ENCODE results near the gene DDRGK1.
A peak's percentile ranks its signal among the peaks of the same experiment; 100 is the strongest.

DDRGK1 gene

DNA sequence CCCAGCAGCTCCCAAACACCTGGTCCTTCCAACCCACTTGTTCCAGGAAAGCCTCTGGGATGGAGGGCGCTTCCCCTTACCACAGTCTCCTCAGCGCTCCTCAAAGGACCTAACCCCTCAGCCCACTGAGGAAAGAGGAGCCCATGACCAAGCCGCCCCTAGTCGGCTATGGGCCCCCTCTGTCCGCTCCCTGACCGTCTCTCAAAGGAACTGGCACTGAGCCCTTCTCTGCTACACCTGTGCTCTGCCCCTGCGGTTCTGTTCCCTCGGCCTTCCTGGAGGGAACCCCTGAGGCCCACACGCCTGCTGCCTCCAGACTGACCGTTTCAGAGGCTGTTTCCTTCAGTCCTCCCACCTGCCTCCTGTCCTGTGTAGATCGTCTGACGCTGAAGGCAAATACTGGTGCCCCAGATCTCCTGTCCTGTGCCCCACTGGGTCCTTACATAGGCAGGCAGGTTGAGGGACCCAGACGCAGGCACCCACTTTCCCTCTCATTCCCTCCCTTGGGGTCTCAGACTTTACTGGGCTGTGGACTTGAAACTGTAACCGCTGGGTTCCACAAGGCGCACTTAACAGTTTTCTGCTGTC is 36.4 kb upstream of the DDRGK1 start:
- Mint-ChIP-seq H3K27ac (ENCODE audit: low read depth) (no peak overlapping the region), H3K36me3 (ENCODE audit: insufficient read depth) (peaks cover 6% of the 10 kb centered on the region), H3K27me3 (peaks cover 69% of the 10 kb centered on the region), H3K4me1 (peaks cover 12% of the 10 kb centered on the region), H3K9me3 (no peaks in the 10 kb centered on the region), H3K4me3 (peak overlapping the region; percentile 29)
- DNase-seq (ENCODE audit: low spot score in 2 of 2) (no peak), ATAC-seq (replicated peaks; ENCODE audit: extremely low read depth, poor library complexity, severe bottlenecking) (no peak)

DNA sequence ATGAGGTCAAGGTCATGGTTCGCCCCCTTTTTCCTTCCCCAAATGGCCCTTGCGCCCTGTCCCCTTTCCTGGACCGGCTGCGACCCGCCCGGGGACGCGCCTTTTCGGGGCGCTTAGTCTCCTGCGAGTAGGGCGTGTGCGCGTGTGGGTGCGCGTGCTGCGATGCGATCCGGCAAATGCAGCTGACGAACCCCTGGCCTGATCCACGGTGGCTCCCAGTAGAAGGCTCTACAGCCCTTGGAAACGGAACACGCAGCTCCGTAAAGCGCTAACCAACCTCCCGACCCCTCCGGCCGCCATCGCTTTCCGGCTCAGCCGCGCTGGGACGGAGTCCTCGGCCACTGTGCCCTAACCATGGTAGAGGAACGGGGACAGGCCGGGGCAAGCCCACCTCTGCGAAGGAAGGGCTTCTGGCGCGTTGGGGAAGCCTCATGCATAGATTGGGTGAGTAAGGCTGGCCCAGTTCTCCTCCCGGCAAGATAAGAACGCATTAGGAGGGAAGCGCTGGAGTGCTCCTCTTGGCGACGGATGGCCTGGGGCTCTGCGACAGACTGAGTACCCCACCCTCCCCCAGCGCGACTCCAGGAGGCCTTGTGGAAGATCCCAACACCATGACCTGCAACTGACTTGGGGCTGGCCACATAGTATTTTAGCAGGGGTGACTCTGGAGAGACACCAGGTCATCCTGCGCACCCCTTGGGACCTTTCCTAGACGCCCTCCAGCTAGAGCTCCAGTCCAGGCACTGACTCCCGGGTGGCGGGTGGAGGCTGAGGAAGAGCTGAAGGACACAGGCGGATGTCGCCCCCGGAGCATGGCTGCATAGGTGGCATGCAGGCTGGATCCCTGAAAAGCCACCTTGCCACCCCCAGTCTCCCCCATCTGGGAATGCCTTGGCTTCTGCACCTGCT is 35.6 kb upstream of the DDRGK1 start:
- no peak for ATAC-seq (replicated peaks; ENCODE audit: extremely low read depth, poor library complexity, severe bottlenecking)
- Mint-ChIP-seq H3K4me1 (peaks cover 12% of the 10 kb centered on the region), H3K27me3 (peaks cover 76% of the 10 kb centered on the region), H3K9me3 (no peaks in the 10 kb centered on the region), H3K36me3 (ENCODE audit: insufficient read depth) (peaks cover 6% of the 10 kb centered on the region), H3K4me3 (peak overlapping the region; percentile 93), H3K27ac (ENCODE audit: low read depth) (no peak overlapping the region)
- DNase-seq (ENCODE audit: low spot score in 2 of 2): no peak

DNA sequence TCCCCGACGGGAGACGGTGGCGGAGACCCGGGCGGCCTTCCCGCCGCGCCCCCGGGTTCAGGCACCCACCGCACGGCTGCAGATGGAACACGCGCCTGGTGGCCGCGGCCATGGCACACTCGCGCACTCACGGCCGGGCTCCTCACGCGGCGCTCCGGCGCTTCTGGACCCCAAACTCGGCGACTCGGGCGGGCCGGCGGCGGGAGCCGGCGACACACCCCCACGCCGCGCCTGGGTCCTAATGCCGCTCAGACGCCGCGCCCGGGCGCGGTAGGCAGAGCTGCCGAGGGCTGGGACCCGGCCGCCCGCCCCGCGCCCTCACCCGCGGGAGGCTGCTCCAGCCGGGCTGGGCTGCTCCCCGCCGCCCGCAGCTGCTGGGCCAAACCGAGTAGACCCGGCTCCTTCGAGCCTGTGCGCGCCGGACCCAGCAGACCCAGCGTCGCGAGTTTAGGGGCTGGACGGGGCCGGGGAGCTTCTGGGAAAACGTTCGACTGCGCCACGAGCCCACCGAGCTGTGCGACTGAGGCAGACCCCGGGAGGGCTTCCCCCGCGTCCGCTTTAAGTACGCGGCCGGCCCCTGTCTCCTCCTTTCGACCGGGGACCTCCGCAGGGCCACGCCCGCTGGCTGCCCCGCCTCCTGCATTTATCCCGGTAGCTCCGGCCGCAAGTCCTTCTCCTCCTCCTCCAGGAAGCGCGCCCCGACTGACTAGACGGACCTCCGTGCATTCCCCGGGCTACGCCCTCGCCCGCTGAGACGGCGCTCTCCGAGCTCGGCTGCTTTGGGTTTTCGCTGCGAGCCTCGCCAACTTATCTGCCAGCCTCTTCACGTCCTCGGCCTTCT is 34.8 kb upstream of the DDRGK1 start, which contains the start of gene SLC4A11:
TSS of gene SLC4A11 (minus strand) at position 165 of the 841 bp plus-strand sequence. CDS start at position 112, 53 bp downstream.
- ATAC-seq (replicated peaks; ENCODE audit: extremely low read depth, poor library complexity, severe bottlenecking): peak; percentile 58
- Mint-ChIP-seq H3K27me3 (peaks cover 72% of the 10 kb centered on the region), H3K36me3 (ENCODE audit: insufficient read depth) (peaks cover 6% of the 10 kb centered on the region), H3K9me3 (no peaks in the 10 kb centered on the region), H3K27ac (ENCODE audit: low read depth) (no peak within 1 kb of the TSS), H3K4me3 (peak within 1 kb of the TSS; percentile 93), H3K4me1 (peaks cover 12% of the 10 kb centered on the region)
- no peak for DNase-seq (ENCODE audit: low spot score in 2 of 2)

DNA sequence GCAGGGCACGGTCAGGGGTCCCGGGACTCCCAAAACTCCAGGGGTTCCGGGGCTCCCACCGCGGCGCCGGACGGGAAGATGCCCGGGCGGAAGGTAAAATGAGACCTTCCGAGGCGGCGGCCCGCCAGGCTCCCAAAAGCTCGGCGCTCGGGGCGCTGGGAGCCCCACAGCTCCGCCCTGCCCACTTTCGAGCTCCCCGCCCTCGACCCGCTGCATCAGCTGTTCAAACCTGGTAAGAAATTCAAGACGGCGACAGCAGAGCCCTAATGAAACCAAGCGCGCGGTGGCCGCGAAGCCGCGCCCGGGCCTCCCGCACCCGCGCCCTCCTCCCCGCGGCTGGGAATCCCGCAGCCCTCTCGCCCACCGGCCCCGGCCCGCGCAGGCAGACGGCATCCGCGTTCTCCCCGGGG is 34.1 kb upstream of the DDRGK1 start:
- DNase-seq (ENCODE audit: low spot score in 2 of 2) (peak in 1 of 2 donors; percentile 16), ATAC-seq (replicated peaks; ENCODE audit: extremely low read depth, poor library complexity, severe bottlenecking) (peak; percentile 71)
- H3K4me1 Mint-ChIP-seq: peaks cover 12% of the 10 kb centered on the region
- H3K27ac Mint-ChIP-seq (ENCODE audit: low read depth): no peak overlapping the region
- peaks cover 66% of the 10 kb centered on the region for H3K27me3 Mint-ChIP-seq
- H3K9me3 Mint-ChIP-seq: no peaks in the 10 kb centered on the region
- H3K4me3 Mint-ChIP-seq: peak overlapping the region; percentile 71
- peaks cover 6% of the 10 kb centered on the region for H3K36me3 Mint-ChIP-seq (ENCODE audit: insufficient read depth)

DNA sequence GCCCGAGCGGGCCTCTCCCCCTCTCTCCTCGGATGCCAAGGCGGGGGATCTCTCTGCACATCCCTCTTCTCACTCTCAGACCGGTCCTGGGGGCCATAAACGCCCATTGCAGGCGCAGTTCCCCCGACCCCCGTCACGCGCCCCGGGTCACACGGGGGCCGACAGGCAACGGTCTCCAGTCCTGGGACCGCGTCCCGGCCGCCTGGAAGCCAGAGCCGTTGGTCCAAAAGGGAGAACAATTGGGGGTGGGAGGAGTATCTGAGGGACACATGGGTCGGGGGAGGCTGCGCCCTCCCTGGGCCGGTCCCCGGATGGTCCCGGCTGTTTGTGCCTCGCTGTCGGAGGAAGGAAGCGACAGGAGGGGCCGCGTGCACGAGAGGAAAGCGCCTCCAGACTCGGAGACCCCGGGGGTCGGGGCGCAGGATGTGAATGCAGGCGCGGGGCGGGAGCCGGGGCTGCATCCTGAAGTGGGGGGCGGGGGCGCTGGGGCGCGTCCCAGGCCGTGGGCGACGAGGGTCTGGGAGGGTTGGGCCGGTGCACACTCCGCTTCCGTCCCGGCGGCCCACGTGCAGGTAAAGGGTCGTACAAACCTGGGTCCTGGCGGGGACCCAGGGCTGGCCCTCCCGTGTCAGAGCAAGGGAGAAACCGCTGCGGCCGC is 33.6 kb upstream of the DDRGK1 start:
- peak; percentile 15 for ATAC-seq (replicated peaks; ENCODE audit: extremely low read depth, poor library complexity, severe bottlenecking)
- H3K36me3 Mint-ChIP-seq (ENCODE audit: insufficient read depth): peaks cover 6% of the 10 kb centered on the region
- peaks cover 64% of the 10 kb centered on the region for H3K27me3 Mint-ChIP-seq
- H3K9me3 Mint-ChIP-seq: no peaks in the 10 kb centered on the region
- H3K4me3 Mint-ChIP-seq: peak overlapping the region; percentile 71
- no peak for DNase-seq (ENCODE audit: low spot score in 2 of 2)
- no peak overlapping the region for H3K27ac Mint-ChIP-seq (ENCODE audit: low read depth)
- peaks cover 12% of the 10 kb centered on the region for H3K4me1 Mint-ChIP-seq

DNA sequence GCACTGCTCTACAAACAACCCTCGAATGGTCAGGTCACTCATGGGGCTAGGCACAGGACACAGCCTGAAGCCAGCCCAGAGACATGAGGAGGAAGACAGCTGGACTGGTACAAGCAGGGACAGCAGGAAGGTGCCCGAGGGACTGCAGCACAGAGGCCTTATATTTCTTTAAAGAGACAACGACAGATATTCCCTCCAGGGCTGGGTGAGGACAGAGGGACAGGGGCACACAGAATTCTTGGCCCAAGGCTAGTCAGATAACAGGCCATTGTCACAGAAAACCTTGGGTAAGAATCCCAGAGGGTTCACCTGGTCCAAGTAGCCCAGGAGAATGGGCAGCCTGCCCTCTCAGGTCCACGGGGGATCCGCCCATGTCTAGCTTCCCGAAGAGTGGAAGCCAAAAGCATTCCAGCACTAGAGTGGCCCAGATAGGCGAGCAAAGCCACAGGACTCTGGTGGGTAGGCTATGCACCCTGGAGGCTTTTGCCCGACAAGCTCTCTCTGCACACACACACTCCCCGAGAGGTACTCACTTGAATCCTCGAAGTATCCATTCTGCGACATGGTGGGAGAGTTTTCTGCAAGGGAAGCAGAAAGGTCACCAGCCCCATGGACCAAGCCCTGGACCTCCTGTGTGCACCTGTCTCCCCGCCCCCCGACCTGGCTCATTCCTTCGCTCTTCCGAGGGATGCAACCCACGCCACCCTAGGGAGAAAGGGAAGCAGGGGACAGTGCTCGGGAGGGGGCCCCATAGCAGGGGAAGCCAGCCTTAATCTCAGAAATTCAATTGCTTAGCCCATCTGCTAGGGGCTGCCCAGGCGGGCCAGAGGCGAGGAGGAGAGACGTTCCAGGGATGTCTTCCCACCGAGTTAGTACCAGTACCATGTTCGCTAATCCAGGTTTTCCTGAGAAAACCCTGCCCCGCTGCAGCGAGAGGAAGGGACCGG is 32.8 kb upstream of the DDRGK1 start:
- peaks cover 62% of the 10 kb centered on the region for H3K27me3 Mint-ChIP-seq

DNA sequence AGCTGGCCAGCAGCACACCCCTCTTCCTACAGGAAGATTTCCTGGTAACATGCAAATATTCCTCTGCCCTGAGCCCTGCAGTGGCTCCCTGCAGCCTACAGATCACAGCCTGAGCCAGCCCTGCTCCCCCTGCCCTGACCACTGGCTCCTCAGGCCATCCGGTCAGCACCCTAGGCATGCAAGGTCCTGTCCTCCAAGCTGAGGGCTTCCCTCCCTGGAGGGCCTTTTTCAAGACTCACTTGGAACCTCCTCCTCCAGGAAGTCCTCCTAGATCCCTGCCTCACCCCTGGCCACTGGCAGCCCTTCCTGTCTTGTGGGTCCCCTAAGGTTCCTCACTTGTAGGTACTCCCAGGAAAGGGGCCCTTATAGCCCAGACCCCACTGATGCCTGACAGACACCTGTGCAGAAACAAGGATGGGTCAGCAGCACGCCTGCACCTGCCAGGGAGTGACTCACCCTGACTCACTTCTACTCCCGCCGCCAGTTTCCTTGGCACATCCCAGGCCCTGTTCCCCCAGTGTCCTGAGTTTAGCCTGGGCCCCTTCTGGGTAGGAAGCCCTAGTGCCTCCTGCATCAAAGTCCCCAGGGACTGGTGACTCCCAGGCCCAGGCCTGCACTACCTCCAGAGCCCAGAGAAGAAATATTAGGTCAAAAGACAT is 31.3 kb upstream of the DDRGK1 start:
- peaks cover 4% of the 10 kb centered on the region for H3K36me3 Mint-ChIP-seq (ENCODE audit: insufficient read depth)
- no peak overlapping the region for H3K4me3 Mint-ChIP-seq
- no peak overlapping the region for H3K27ac Mint-ChIP-seq (ENCODE audit: low read depth)
- no peaks in the 10 kb centered on the region for H3K9me3 Mint-ChIP-seq
- H3K4me1 Mint-ChIP-seq: peaks cover 12% of the 10 kb centered on the region
- peaks cover 47% of the 10 kb centered on the region for H3K27me3 Mint-ChIP-seq
- DNase-seq (ENCODE audit: low spot score in 2 of 2) (no peak), ATAC-seq (replicated peaks; ENCODE audit: extremely low read depth, poor library complexity, severe bottlenecking) (no peak)

More for the DNA sequence above, 32.8 kb upstream of the DDRGK1 start:
- Mint-ChIP-seq H3K9me3 (no peaks in the 10 kb centered on the region), H3K27ac (ENCODE audit: low read depth) (no peak overlapping the region), H3K4me1 (peaks cover 12% of the 10 kb centered on the region), H3K4me3 (peak overlapping the region; percentile 71), H3K36me3 (ENCODE audit: insufficient read depth) (peaks cover 6% of the 10 kb centered on the region)
- ATAC-seq (replicated peaks; ENCODE audit: extremely low read depth, poor library complexity, severe bottlenecking) (no peak), DNase-seq (ENCODE audit: low spot score in 2 of 2) (no peak)

DNA sequence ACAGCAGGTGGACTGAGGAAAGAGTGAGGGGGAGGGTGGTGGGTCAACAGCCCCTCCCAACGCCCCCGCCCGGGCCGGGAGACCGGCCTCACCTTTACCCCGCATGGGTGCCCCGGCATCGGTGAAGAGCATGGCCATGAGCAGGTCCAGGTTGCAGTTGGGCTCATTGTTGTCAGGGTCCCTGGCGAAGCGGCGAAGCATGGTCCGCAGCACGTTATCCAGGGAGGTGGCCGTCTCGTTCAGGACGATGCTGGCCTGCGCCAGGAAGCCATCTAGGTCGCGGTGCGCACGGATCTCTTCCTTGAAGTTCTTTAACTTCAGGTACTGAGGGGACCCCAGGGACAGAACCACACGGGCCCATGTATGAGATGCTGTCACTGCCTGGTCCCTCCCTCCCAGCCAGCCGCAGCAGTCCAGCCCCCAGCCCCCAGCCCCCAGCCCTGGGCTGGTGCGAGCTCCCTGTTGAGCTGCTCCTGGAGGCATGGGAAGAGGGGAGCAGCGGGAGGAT is 29.6 kb upstream of the DDRGK1 start:
- Mint-ChIP-seq H3K36me3 (ENCODE audit: insufficient read depth) (peaks cover 4% of the 10 kb centered on the region), H3K9me3 (no peaks in the 10 kb centered on the region)

DNA sequence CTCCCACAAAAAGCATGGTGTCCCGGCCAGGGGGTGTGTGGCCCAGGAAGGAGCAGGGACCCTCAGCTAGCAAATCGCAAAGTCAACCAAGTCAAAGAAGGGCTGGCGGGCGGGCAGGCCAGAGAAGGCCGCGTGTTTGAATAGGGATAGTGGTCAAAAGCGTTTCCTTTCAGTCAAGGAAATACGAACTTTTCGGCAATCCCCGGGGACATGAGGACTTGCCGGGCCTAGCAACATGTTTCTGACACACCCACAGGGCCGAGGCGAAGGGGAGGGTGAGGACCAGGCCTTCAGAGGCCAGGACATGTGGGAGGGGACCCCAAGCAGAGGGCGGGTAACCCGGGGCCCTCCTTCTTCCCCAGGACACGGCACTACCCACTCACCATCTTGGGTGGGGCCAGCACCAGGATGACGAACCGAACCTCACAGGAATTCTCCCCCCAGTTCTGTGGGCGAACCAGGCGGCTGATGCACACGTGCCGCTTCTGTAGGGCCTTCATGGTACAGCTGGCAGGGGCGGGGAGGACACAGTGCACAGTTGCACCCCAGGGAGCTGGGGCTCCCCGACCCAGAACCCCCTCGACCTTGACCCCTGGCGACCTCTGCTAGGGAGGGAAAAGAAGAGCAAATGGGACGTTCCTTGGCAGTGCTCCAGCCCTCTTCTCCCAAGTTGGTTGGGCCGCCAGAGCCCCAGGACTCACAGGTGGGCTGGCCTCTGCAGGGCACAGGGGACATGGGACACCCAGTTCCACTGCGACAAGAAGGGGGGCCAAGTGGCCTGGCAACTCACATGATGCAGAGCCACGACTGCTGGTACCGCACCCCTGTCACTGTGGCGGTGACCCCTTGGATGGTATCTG is 28.9 kb upstream of the DDRGK1 start:
- no peaks in the 10 kb centered on the region for H3K9me3 Mint-ChIP-seq
- no peak overlapping the region for H3K4me3 Mint-ChIP-seq
- H3K36me3 Mint-ChIP-seq (ENCODE audit: insufficient read depth): peaks cover 4% of the 10 kb centered on the region
- ATAC-seq (replicated peaks; ENCODE audit: extremely low read depth, poor library complexity, severe bottlenecking) (no peak), DNase-seq (ENCODE audit: low spot score in 2 of 2) (no peak)
- H3K27me3 Mint-ChIP-seq: peaks cover 32% of the 10 kb centered on the region
- H3K27ac Mint-ChIP-seq (ENCODE audit: low read depth): no peak overlapping the region
- H3K4me1 Mint-ChIP-seq: peaks cover 5% of the 10 kb centered on the region

More for the DNA sequence above, 29.6 kb upstream of the DDRGK1 start:
- Mint-ChIP-seq H3K4me3 (no peak overlapping the region), H3K27ac (ENCODE audit: low read depth) (no peak overlapping the region), H3K4me1 (peaks cover 5% of the 10 kb centered on the region), H3K27me3 (peaks cover 32% of the 10 kb centered on the region)
- DNase-seq (ENCODE audit: low spot score in 2 of 2) (no peak), ATAC-seq (replicated peaks; ENCODE audit: extremely low read depth, poor library complexity, severe bottlenecking) (no peak)

DNA sequence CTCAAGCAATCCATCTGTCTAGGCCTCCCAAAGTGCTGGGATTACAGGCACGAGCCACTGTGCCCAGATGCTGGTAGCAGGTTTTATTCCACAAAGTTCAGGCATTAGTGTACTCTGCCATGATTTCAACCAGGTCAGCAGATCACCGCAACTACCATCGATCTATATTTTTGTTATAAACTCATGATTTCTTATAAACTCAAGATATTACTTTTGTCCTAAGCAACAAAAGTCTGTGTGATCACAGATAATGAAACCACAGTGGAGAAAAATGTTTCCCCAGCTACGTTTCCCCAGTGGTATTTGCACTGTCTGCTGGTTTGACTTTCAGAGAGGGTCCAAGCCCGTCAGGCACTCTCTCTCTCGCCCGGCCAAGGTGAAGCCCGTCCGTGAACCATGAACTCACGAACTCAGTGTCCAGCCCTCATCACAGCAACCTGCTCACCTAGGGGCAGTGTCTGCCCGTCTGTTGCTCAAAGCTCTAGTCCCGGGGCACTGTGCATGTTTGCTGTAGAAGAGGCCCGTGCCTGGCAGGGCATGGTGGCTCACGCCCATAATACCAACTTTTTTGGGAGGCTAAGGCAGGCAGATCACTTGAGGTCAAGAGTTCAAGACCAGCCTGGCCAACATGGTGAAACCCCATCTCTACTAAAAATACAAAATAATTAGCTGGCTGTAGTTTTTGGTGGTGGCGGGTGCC is 27.6 kb upstream of the DDRGK1 start:
- no peaks in the 10 kb centered on the region for H3K4me1 Mint-ChIP-seq
- H3K36me3 Mint-ChIP-seq (ENCODE audit: insufficient read depth): peaks cover 2% of the 10 kb centered on the region
- ATAC-seq (replicated peaks; ENCODE audit: extremely low read depth, poor library complexity, severe bottlenecking) (no peak), DNase-seq (ENCODE audit: low spot score in 2 of 2) (no peak)
- H3K4me3 Mint-ChIP-seq: no peak overlapping the region
- H3K27ac Mint-ChIP-seq (ENCODE audit: low read depth): no peak overlapping the region
- peaks cover 23% of the 10 kb centered on the region for H3K27me3 Mint-ChIP-seq
- no peaks in the 10 kb centered on the region for H3K9me3 Mint-ChIP-seq

All from central memory CD8-positive, alpha-beta T cell (primary cell).